IMR-90 (cell line): ENCODE data around the gene DDX4. TPM values are rescaled to one million over a fixed set of nuclear protein-coding genes. Genes with fewer than 3 reads are reported as not detected.

Experiments
- ATAC-seq: fragments of 200-7000 bp; cut with Tn5 transposase; 2 replicates; pipeline ENCODE4 v1.9.1; 2020; ENCODE audit warnings: low read depth, mild to moderate bottlenecking, moderate library complexity
- BruUV-seq: library from RNA; stranded (reverse); fragments of 400-500 nt; replicated peaks from 2 replicates; lab custom pipeline; 2021; lab: Mats Ljungman, UMichigan
- CTCF ChIA-PET: fragments of 300-600 bp; formaldehyde crosslinking; extraction: SDS; loops from one replicate; lab custom pipeline; 2021; ENCODE audit warnings: antibody characterized with exemption; lab: Yijun Ruan, JAX
- POLR2A ChIA-PET: fragments of 300-600 bp; sonication (Branson Sonifier 250); formaldehyde crosslinking; loops from one replicate; lab custom pipeline; 2022; ENCODE audit warnings: antibody characterized with exemption; ENCODE audit not compliant: unreplicated experiment; lab: Charles Lee
- DNase-seq: peaks from one replicate; pipeline ENCODE4 v3.0.0; 2013
- H2AFZ ChIP-seq: replicated peaks from 2 replicates; pipeline ENCODE3; 2013; ENCODE audit warnings: low read length, mild to moderate bottlenecking; ENCODE audit not compliant: poor library complexity
- H2AK5ac ChIP-seq: 2 replicates; pipeline ENCODE4 v1.6.1; 2013; ENCODE audit warnings: low read depth, low read length, inconsistent platforms
- H2AK9ac ChIP-seq: replicated peaks from 2 replicates; pipeline ENCODE3; 2013; ENCODE audit warnings: mild to moderate bottlenecking, low read depth, low read length, moderate library complexity; ENCODE audit not compliant: poor library complexity
- H2BK120ac ChIP-seq: 2 replicates; pipeline ENCODE4 v1.6.1; 2013; ENCODE audit warnings: low read depth, low read length, inconsistent platforms
- H2BK15ac ChIP-seq: 3 replicates; pipeline ENCODE4 v1.6.1; 2013; ENCODE audit warnings: low read depth, low read length, inconsistent platforms
- H2BK20ac ChIP-seq: 2 replicates; pipeline ENCODE4 v1.6.1; 2013; ENCODE audit warnings: low read depth, mild to moderate bottlenecking, inconsistent platforms, low read length, moderate library complexity
- H2BK5ac ChIP-seq: 2 replicates; pipeline ENCODE4 v1.6.1; 2013; ENCODE audit warnings: mild to moderate bottlenecking, low read depth, low read length, inconsistent platforms; ENCODE audit not compliant: poor library complexity, severe bottlenecking
- H3K14ac ChIP-seq: replicated peaks from 2 replicates; pipeline ENCODE4 v1.6.1; 2013; ENCODE audit warnings: low read depth, low read length, inconsistent platforms
- H3K18ac ChIP-seq: 2 replicates; pipeline ENCODE4 v1.6.1; 2013; ENCODE audit warnings: low read depth, low read length, control low read depth
- H3K23ac ChIP-seq: 2 replicates; pipeline ENCODE4 v1.6.1; 2013; ENCODE audit warnings: low read depth, low read length, inconsistent platforms
- H3K27ac ChIP-seq: 2 replicates; pipeline ENCODE4 v1.5.1; 2013; ENCODE audit warnings: mild to moderate bottlenecking, control low read depth, low read length; ENCODE audit not compliant: insufficient read depth
- H3K27me3 ChIP-seq: 2 replicates; pipeline ENCODE4 v1.6.1; 2013; ENCODE audit warnings: low read length; ENCODE audit not compliant: control insufficient read depth, insufficient read depth
- H3K36me3 ChIP-seq: 2 replicates; pipeline ENCODE4 v1.6.1; 2013; ENCODE audit warnings: low read length, mixed read lengths; ENCODE audit not compliant: control insufficient read depth, insufficient read depth
- H3K4ac ChIP-seq: 2 replicates; pipeline ENCODE4 v1.6.1; 2013; ENCODE audit warnings: low read depth, low read length, inconsistent platforms
- H3K4me1 ChIP-seq: 2 replicates; pipeline ENCODE4 v1.6.1; 2013; ENCODE audit warnings: low read length, mixed read lengths; ENCODE audit not compliant: control insufficient read depth, insufficient read depth
- H3K4me2 ChIP-seq: 2 replicates; pipeline ENCODE4 v1.6.1; 2013; ENCODE audit warnings: low read depth, mild to moderate bottlenecking, control low read depth, low read length, moderate library complexity
- H3K4me3 ChIP-seq: 2 replicates; pipeline ENCODE4 v1.5.1; 2013; ENCODE audit warnings: low read depth, mild to moderate bottlenecking, control low read depth, low read length, moderate library complexity; ENCODE audit not compliant: insufficient read depth
- H3K56ac ChIP-seq: 2 replicates; pipeline ENCODE4 v1.6.1; 2013; ENCODE audit warnings: low read length, inconsistent platforms; ENCODE audit not compliant: insufficient read depth; ENCODE audit errors: extremely low read depth
- H3K79me1 ChIP-seq, 2 experiments: 2 replicates each; pipeline ENCODE4 v1.6.1; 2013; ENCODE audit warnings: low read length in 2 of 2, inconsistent platforms in 1 of 2, low read depth in 1 of 2
- H3K9ac ChIP-seq: 2 replicates; pipeline ENCODE4 v1.6.1; 2013; ENCODE audit warnings: low read depth, low read length, control low read depth
- H3K9me1 ChIP-seq: 2 replicates; pipeline ENCODE4 v1.6.1; 2013; ENCODE audit warnings: low read length, inconsistent platforms; ENCODE audit not compliant: insufficient read depth
- H3K9me3 ChIP-seq: 2 replicates; pipeline ENCODE4 v1.6.1; 2013; ENCODE audit warnings: low read length; ENCODE audit not compliant: control insufficient read depth, insufficient read depth
- H4K20me1 ChIP-seq: 2 replicates; pipeline ENCODE4 v1.6.1; 2013; ENCODE audit warnings: low read length, inconsistent platforms; ENCODE audit not compliant: insufficient read depth
- H4K5ac ChIP-seq: 2 replicates; pipeline ENCODE4 v1.6.1; 2013; ENCODE audit warnings: mild to moderate bottlenecking, low read depth, low read length, control low read depth
- H4K8ac ChIP-seq, 2 experiments: 2 replicates each; pipeline ENCODE4 v1.6.1; 2013; ENCODE audit warnings: low read depth in 2 of 2, low read length in 2 of 2, control low read depth in 1 of 2, inconsistent platforms in 1 of 2
- H4K91ac ChIP-seq: 2 replicates; pipeline ENCODE4 v1.6.1; 2013; ENCODE audit warnings: low read depth, low read length, inconsistent platforms; ENCODE audit not compliant: insufficient read depth
- BHLHE40 ChIP-seq: fragments of 150-350 bp; IDR thresholded peaks from 2 replicates; pipeline ENCODE4 v1.6.1; 2016; ENCODE audit warnings: mild to moderate bottlenecking, low read depth, low read length
- CTCF ChIP-seq: conservative IDR thresholded peaks from 2 replicates; pipeline ENCODE4 v1.5.1; 2012; ENCODE audit warnings: mild to moderate bottlenecking, low read depth, low read length, improper control_type of control experiment
- MAFK ChIP-seq: IDR thresholded peaks from 2 replicates; pipeline ENCODE4 v1.6.1; 2012; ENCODE audit warnings: low read depth, low read length, improper control_type of control experiment
- MAZ ChIP-seq: IDR thresholded peaks from 2 replicates; pipeline ENCODE4 v1.6.1; 2012; ENCODE audit warnings: low read depth, mild to moderate bottlenecking, low read length, improper control_type of control experiment, moderate library complexity, borderline replicate concordance
- RAD21 ChIP-seq: IDR thresholded peaks from 2 replicates; pipeline ENCODE4 v1.6.1; 2012; ENCODE audit warnings: low read length, improper control_type of control experiment
- RFX5 ChIP-seq: IDR thresholded peaks from 2 replicates; pipeline ENCODE4 v1.8.0; 2012; ENCODE audit warnings: low read depth, mild to moderate bottlenecking, low read length, moderate library complexity
- USF2 ChIP-seq: fragments of 150-350 bp; IDR thresholded peaks from 2 replicates; pipeline ENCODE4 v1.6.1; 2017; ENCODE audit warnings: mild to moderate bottlenecking, antibody characterized with exemption, low read length, low read depth
- WGBS, 2 experiments: methylation state at CpG; one replicate each; pipeline versions ENCODE4 v1.1.5 to v1.1.7; 2013; ENCODE audit warnings: missing lambda C conversion rate in 2 of 2; ENCODE audit not compliant: insufficient read length in 1 of 2; ENCODE audit errors: extremely low coverage in 2 of 2; 5-methylcytosine and 5-hydroxymethylcytosine counted together
- dilution Hi-C: fragments of 300-500 bp; cut with HindIII; formaldehyde crosslinking; loops from one replicate; pipeline ENCODE4 v1.14.3; 2018; ENCODE audit warnings: low sequenced_read_pairs; ENCODE audit not compliant: unreplicated experiment
- in situ Hi-C: fragments of 300-500 bp; cut with MboI; formaldehyde crosslinking; loops from 3 replicates; pipeline ENCODE4 v1.14.3; 2019; ENCODE audit warnings: low sequenced_read_pairs, inconsistent platforms, mixed read lengths
- intact Hi-C: fragments of 100-400 bp; cut with micrococcal nuclease; formaldehyde crosslinking; loops from 2 replicates; pipeline ENCODE4 v1.10.0; 2022
- polyA plus RNA-seq, 3 experiments: library from polyadenylated mRNA; depleted of rRNA; stranded (reverse); fragments of >200 nt; gene quantifications; 2 replicates each; pipeline ENCODE4 v1.2.3, GENCODE V29; 2012; ENCODE audit warnings: low replicate concordance in 1 of 3
- total RNA-seq: library from RNA; depleted of rRNA; stranded (reverse); fragments of >200 nt; gene quantifications from 2 replicates; pipeline ENCODE4 v1.2.3, GENCODE V29; 2012

Gene DDX4
- total and polyA plus RNA-seq, 2 of the 4 experiments (the other 2 are of a cell fraction), result not detected

- Histone ChIP-seq H3K79me1 (no peaks in the 10 kb centered on the region), H2AFZ (no peak overlapping the region), H2AK5ac (no peak overlapping the region), H2BK120ac (no peak overlapping the region), H2AK9ac (no peak overlapping the region), H3K14ac (no peak overlapping the region), H3K27me3 (no peaks in the 10 kb centered on the region; the same call in 1 of the 2 replicates), H2BK15ac (no peak overlapping the region), H3K56ac (no peak overlapping the region), H4K5ac (no peak overlapping the region), H3K27ac (no peak overlapping the region), H4K20me1 (no peaks in the 10 kb centered on the region), H3K18ac (no peak overlapping the region), H3K9me3 (no peaks in the 10 kb centered on the region), H3K9me1 (no peaks in the 10 kb centered on the region; the same call in 1 of the 2 replicates), H3K4me1 (peaks cover 3% of the 10 kb centered on the region; the same call in 1 of the 2 replicates), H3K36me3 (no peaks in the 10 kb centered on the region), H3K4me3 (no peak overlapping the region), H2BK20ac (no peak overlapping the region), H3K9ac (no peak overlapping the region), H3K4me2 (no peak overlapping the region), H4K91ac (no peak overlapping the region), H2BK5ac (no peak overlapping the region), H3K23ac (no peak overlapping the region), H3K4ac (no peak overlapping the region), H4K8ac (no peak overlapping the region)
- ATAC-seq, result no peak
- no CpG with 5 or more reads among the region's 1 CpG for WGBS, 2 experiments
- TF ChIP-seq MAFK, result no peak
- TF ChIP-seq RAD21, result no peak
- no peak for TF ChIP-seq RFX5
- TF ChIP-seq USF2, result no peak
- no peak for TF ChIP-seq BHLHE40
- no peak for TF ChIP-seq CTCF
- no peak for TF ChIP-seq MAZ
- POLR2A ChIA-PET, result no interaction called here
- DNase-seq, result peak; percentile 32
- intact Hi-C loops, result no loop called here
- dilution Hi-C loops, result no loop called here
- in situ Hi-C loops, result no loop called here
- CTCF ChIA-PET, result no interaction called here
- BruUV-seq, result no TSS peak
Measured at GRCh38 chr5:55847837-55848236, 110.0 kb downstream of the DDX4 start.
